NCI-H128 (cell line): Measurements from ENCODE around the gene CRISP3.

Experiments used
- DNase-seq: peaks from one replicate; lab custom pipeline; 2025; ENCODE audit not compliant: unreplicated experiment; lab: John Stamatoyannopoulos, UW

Gene CRISP3

GRCh38 chr6:49692534-49692933 lies 51.7 kb downstream of the CRISP3 start:
- DNase-seq, result no peak
